ENCODE results near the gene MEGF11.
A peak's percentile ranks its signal among the peaks of the same experiment; 100 is the strongest.

Gene MEGF11

GRCh38 chr15:65916664-65917406, 336.7 kb downstream of the MEGF11 start:
- no peak for FAIRE-seq
- DNase-seq (ENCODE audit: insufficient read length, low spot score), result peak; percentile 68

DNA sequence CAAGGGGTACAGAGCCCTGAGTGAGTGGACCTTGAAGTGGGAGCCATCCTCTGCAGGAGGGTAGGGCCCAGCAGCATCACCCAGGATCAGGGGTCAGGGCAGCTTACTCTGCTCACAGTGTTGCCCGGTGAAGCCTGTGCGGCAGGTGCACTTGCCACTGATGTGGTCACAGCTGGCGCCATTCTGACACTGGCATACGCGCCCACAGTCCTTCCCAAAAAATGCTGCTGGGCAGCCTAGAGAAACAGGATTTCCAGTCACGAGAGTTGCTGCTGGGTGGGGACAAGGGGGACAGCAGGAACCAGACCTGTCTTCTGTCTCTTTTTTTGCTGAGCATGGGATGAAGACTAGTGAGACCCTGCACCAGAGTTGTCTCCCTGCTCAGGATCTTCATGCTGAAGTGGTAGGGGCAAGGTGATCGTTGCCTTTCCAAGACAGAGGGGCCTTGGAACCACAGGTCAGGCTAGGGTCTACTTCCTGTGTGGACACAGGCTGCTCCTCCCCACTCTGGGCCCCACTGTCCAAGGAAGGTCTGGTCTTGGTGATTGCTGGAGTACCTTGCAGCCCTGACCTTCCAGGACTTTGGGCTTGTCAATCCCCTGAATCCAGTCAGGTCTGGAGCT, 337.4 kb downstream of the MEGF11 start:
- DNase-seq (ENCODE audit: insufficient read length, low spot score) (no peak), FAIRE-seq (no peak)
- TF ChIP-seq, protein P1, sequence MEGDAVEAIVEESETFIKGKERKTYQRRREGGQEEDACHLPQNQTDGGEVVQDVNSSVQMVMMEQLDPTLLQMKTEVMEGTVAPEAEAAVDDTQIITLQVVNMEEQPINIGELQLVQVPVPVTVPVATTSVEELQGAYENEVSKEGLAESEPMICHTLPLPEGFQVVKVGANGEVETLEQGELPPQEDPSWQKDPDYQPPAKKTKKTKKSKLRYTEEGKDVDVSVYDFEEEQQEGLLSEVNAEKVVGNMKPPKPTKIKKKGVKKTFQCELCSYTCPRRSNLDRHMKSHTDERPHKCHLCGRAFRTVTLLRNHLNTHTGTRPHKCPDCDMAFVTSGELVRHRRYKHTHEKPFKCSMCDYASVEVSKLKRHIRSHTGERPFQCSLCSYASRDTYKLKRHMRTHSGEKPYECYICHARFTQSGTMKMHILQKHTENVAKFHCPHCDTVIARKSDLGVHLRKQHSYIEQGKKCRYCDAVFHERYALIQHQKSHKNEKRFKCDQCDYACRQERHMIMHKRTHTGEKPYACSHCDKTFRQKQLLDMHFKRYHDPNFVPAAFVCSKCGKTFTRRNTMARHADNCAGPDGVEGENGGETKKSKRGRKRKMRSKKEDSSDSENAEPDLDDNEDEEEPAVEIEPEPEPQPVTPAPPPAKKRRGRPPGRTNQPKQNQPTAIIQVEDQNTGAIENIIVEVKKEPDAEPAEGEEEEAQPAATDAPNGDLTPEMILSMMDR (IDR thresholded peaks at IDR 0.05; ENCODE audit: insufficient read depth, missing control alignments), result no peak

More at GRCh38 chr15:65916664-65917406, 336.7 kb downstream of the MEGF11 start:
- TF ChIP-seq, protein P1 (IDR thresholded peaks at IDR 0.05; ENCODE audit: insufficient read depth, missing control alignments), result peak; percentile 60

GRCh38 chr15:65914981-65915925, 338.3 kb downstream of the MEGF11 start:
- DNase-seq (ENCODE audit: insufficient read length, low spot score) (no peak), FAIRE-seq (no peak)
- TF ChIP-seq, protein P1 (IDR thresholded peaks at IDR 0.05; ENCODE audit: insufficient read depth, missing control alignments), result no peak

GRCh38 chr15:65914386-65914785, 339.2 kb downstream of the MEGF11 start:
- TF ChIP-seq, protein P1 (IDR thresholded peaks at IDR 0.05; ENCODE audit: insufficient read depth, missing control alignments), result no peak
- FAIRE-seq, result no peak

GRCh38 chr15:65913631-65914199, 339.8 kb downstream of the MEGF11 start:
- no peak for DNase-seq (ENCODE audit: insufficient read length, low spot score)
- FAIRE-seq, result no peak
- TF ChIP-seq, protein P1 (IDR thresholded peaks at IDR 0.05; ENCODE audit: insufficient read depth, missing control alignments), result no peak

More at GRCh38 chr15:65914386-65914785, 339.2 kb downstream of the MEGF11 start:
- DNase-seq (ENCODE audit: insufficient read length, low spot score), result no peak

- no peak for FAIRE-seq
- TF ChIP-seq, protein P1 (IDR thresholded peaks at IDR 0.05; ENCODE audit: insufficient read depth, missing control alignments), result no peak
- DNase-seq (ENCODE audit: insufficient read length, low spot score), result no peak
Measured at GRCh38 chr15:65912235-65912634, 341.3 kb downstream of the MEGF11 start.

All from D721Med (cell line).